Measurements from ENCODE around the gene RAB40B.

The RAB40B gene, protein sequence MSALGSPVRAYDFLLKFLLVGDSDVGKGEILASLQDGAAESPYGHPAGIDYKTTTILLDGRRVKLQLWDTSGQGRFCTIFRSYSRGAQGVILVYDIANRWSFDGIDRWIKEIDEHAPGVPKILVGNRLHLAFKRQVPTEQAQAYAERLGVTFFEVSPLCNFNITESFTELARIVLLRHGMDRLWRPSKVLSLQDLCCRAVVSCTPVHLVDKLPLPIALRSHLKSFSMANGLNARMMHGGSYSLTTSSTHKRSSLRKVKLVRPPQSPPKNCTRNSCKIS

GRCh38 chr17:82698065-82698973 lies at the start of gene RAB40B:
Gene RAB40B (minus strand): TSS chr17:82698698. CDS start chr17:82698596, 102 bp downstream.
- in situ Hi-C loops (cut with MboI; ENCODE audit: low sequenced_read_pairs), result no loop called here

DNA sequence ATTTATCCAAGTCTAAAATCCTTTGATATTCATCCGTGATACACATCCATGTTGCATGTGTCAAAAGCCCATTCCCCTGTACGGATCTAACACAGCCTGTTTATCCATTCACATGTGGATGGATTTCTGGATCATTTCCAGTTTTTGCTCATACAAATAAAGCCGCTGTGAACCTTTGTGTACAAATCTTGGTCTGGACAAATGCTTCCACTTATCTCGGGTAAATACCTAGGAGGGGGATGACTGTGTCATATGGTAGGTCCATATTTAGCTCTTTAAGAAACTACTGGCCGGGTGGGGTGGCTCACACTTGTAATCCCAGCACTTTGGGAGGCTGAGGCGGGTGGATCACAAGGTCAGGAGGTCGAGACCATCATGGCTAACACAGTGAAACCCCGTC lies 47.0 kb upstream of the RAB40B start:
- in situ Hi-C loops (cut with MboI; ENCODE audit: low sequenced_read_pairs), result loop anchor here (10.0 kb wide), 1 partner anchor 91 kb away; no protein-coding TSS in a partner anchor

DNA sequence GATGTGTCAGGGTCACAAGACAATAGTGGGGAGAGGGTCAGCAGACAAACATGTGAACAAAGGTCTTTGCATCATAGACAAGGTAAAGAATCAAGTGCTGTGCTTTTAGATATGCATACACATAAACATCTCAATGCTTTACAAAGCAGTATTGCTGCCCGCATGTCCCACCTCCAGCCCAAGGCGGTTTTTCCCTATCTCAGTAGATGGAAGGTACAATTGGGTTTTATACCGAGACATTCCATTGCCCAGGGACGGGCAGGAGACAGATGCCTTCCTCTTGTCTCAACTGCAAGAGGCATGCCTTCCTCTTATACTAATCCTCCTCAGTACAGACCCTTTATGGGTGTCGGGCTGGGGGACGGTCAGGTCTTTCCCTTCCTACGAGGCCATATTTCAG lies 46.2 kb upstream of the RAB40B start:
- in situ Hi-C loops (cut with MboI; ENCODE audit: low sequenced_read_pairs), result loop anchor here (10.0 kb wide), 1 partner anchor 90 kb away; no protein-coding TSS in a partner anchor

- in situ Hi-C loops (cut with MboI; ENCODE audit: low sequenced_read_pairs), result loop anchor here (10.0 kb wide), 1 partner anchor 89 kb away; no protein-coding TSS in a partner anchor
These were observed 45.1 kb upstream of the RAB40B start for GRCh38 chr17:82743344-82744219.

DNA sequence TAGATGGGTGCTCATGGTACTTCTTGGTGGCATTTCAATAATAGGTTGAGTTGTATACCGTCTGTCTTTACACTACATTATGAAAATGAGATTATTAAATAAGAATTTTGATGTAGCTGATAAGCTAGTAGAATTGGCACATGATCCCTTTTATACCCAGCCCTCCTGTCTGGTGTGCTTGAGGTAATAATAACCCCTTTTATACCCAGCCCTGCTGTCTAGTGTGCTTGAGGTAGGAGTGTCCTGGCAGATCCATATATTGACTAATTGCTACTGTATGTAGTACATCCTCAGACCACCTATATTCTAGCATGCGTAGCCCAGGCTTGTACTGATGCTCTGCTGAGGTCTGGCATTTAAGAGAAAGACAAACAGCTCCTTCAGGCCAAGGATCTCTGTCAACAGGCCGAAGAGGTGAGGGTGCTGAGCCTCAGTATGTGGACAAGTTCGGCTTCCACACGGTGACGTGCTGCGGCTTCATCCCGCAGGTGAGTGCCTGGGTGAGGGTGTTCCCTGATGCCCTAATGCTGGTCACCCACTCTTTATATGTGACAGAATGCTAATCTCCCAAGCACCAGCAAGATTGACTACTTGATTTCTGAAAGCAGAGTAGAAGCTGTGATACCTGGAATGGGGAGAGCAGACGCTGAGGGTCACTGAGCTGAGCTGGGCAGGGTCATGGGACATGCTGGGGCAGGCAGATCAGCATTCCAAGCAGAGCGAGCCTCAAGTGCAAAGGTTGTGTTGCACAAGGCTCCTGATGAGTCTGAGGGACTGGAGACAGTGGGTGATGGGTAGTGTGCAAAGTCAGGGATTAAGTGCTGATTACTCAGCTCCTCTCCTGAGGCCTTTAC lies 42.6 kb upstream of the RAB40B start:
- in situ Hi-C loops (cut with MboI; ENCODE audit: low sequenced_read_pairs), result loop anchor here (10.0 kb wide), 1 partner anchor 86 kb away; no protein-coding TSS in a partner anchor

- in situ Hi-C loops (cut with MboI; ENCODE audit: low sequenced_read_pairs), result no loop called here
These were observed 39.7 kb upstream of the RAB40B start for GRCh38 chr17:82737967-82738877.

GRCh38 chr17:82736511-82737185 lies 38.1 kb upstream of the RAB40B start:
- in situ Hi-C loops (cut with MboI; ENCODE audit: low sequenced_read_pairs), result no loop called here

GRCh38 chr17:82734987-82735866 lies 36.7 kb upstream of the RAB40B start, which contains the start of gene FN3K:
Gene FN3K (plus strand): TSS chr17:82735615. CDS start chr17:82735637, 22 bp downstream.
- in situ Hi-C loops (cut with MboI; ENCODE audit: low sequenced_read_pairs), result no loop called here

DNA sequence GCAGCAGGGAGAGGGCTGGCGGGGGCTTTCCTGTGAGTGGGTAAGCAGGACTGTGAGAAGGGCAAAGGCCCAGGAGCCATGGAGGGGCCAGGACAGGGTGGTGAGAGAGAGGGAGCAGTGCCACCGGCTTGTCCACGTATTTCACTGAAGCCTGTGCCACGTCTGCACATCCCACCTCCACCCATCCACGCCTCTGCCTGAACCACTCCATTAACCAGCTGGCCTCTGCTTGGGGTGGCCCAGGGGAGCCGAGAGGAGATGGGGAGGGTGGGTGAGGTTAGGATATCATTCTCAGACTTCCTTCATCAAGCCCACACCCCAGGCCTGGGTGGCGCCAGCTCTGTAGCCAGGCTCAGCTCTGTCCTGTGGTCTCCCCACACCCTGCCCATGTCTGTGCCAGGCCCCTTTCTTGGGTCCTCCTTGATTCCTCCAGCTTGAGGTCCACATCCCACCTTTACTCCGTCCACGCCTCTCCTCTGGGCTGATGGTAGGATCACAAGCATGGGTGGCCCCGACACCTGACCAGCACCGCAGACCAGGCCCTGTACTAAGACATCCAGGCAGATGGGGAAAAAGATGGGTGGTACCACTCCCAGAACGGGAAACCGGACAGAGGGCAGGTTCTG lies 33.7 kb upstream of the RAB40B start:
- in situ Hi-C loops (cut with MboI; ENCODE audit: low sequenced_read_pairs), result no loop called here

GRCh38 chr17:82729479-82730260 lies 31.2 kb upstream of the RAB40B start:
- in situ Hi-C loops (cut with MboI; ENCODE audit: low sequenced_read_pairs), result no loop called here

GRCh38 chr17:82726427-82726826 lies 27.9 kb upstream of the RAB40B start:
- in situ Hi-C loops (cut with MboI; ENCODE audit: low sequenced_read_pairs), result no loop called here

DNA sequence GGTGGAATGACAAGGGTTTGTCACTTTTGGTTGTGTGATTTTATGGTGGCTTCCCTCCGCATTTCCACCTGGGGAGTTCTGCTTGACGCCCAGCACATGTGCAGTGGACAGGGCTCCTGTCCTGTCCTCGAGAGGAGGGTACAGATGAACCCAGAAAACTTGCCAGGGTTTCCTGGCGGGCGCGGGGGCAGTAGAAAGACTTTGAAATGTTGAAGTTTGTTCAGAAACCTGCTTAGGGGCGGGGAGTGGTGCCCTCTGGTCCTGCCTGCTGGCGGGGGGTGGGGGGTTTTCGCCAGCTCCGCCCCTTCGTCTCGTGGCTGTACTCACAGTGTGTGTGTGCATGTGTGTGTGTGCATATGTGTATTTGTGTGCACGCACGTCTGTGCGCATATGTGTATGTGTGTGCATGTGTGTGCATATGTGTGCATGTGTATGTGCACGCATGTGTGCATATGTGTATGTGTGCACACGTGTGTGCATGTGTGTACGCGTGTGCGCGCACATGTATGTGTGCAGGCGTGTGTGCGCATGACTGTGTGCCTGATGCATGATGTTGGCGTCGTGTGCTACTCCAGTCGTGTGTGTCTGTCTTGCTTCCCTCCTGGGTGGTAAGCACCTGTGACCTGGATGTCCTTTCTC lies 24.8 kb upstream of the RAB40B start:
- in situ Hi-C loops (cut with MboI; ENCODE audit: low sequenced_read_pairs), result no loop called here

DNA sequence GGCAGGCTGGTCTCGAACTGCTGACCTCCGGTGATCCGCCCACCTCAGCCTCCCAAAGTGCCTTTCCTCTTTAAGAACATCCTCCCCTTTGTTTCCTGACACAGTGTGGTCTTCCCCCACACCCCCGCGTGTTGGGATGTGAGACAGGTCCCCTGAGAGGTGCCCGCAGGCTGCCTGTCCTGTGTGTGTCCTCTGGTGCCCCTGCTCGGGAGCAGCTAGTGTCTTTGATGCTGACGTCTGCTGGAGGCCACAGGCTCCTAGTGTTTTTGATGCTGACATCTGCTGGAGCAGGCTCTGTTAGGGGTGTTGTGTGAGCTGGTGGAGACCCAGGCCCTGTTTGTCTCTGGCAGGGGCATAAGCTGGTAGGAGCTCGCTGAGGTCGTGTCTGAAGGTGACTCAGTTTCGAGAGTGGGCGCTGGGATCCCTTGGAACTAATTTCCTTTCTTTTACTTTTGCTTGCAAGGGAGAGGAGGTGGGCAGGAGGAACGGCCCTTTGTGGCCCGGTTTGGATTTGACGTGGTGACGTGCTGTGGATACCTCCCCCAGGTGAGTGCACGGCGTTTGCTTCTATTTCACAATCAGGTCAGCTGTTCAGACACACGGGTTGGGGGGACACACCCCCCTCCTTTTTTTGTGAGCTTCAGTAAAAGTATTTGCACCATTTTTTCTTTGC lies 24.0 kb upstream of the RAB40B start:
- in situ Hi-C loops (cut with MboI; ENCODE audit: low sequenced_read_pairs), result no loop called here

DNA sequence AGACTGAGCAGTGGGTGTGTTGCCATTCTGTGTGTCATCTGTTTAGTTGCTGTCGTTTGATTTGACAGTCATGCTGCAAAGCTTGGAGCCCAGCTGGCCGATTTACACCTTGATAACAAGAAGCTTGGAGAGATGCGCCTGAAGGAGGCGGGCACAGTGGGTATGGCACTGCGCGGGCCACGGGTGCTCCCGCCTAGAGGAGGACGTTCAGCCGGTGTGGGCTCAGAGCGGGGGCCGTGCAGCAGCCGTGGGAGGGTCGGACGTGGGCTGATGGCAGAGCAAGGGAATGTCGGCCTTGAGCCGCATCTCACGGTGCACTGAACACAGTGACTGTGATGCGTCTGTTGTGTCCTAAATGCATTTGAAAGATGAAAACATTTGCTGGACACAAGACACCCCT lies 21.7 kb upstream of the RAB40B start:
- in situ Hi-C loops (cut with MboI; ENCODE audit: low sequenced_read_pairs), result no loop called here
